DOHH2 (cell line): ENCODE results near the gene LRTM1.

Experiments used
- H3F3A ChIP-seq: fragments of 200-600 bp; sonication (generic), shearing (Covaris generic); 2 replicates; pipeline ENCODE4 v1.6.0; 2016; ENCODE audit warnings: antibody characterized with exemption, mild to moderate bottlenecking; ENCODE audit not compliant: control insufficient read depth, insufficient read depth
- H3K27ac ChIP-seq: fragments of 200-600 bp; sonication (generic); 2 replicates; pipeline ENCODE4 v1.5.1; 2014; ENCODE audit warnings: low read depth, mild to moderate bottlenecking, low read length, moderate library complexity
- H3K27me3 ChIP-seq: fragments of 200-600 bp; sonication (generic); 2 replicates; pipeline ENCODE4 v1.6.1; 2014; ENCODE audit warnings: mild to moderate bottlenecking, low read length, mixed read lengths; ENCODE audit not compliant: control insufficient read depth
- H3K36me3 ChIP-seq: fragments of 200-600 bp; sonication (generic); 2 replicates; pipeline ENCODE4 v1.6.1; 2014; ENCODE audit warnings: mild to moderate bottlenecking, low read length, moderate library complexity, mixed read lengths; ENCODE audit not compliant: control insufficient read depth
- H3K4me1 ChIP-seq: fragments of 200-600 bp; sonication (generic); 2 replicates; pipeline ENCODE4 v1.6.1; 2014; ENCODE audit warnings: mild to moderate bottlenecking, low read length, mixed read lengths; ENCODE audit not compliant: control insufficient read depth
- H3K4me2 ChIP-seq: fragments of 200-600 bp; sonication (generic); 2 replicates; pipeline ENCODE4 v1.6.0; 2014; ENCODE audit warnings: mild to moderate bottlenecking, low read length, moderate library complexity
- H3K4me3 ChIP-seq: fragments of 200-600 bp; sonication (generic); 2 replicates; pipeline ENCODE4 v1.5.1; 2014; ENCODE audit warnings: mild to moderate bottlenecking, low read length, mixed read lengths
- H3K79me2 ChIP-seq: fragments of 200-600 bp; sonication (generic); 2 replicates; pipeline ENCODE4 v1.6.1; 2014; ENCODE audit warnings: mild to moderate bottlenecking, low read length, mixed read lengths; ENCODE audit not compliant: control insufficient read depth
- H3K9me2 ChIP-seq: fragments of 200-600 bp; sonication (generic); replicated peaks from 2 replicates; pipeline ENCODE4 v1.6.1; 2014; ENCODE audit warnings: mild to moderate bottlenecking, low read length, mixed read lengths; ENCODE audit not compliant: control insufficient read depth
- H3K9me3 ChIP-seq: fragments of 200-600 bp; sonication (generic); 2 replicates; pipeline ENCODE4 v1.6.1; 2014; ENCODE audit warnings: antibody characterized with exemption, low read length, mixed read lengths; ENCODE audit not compliant: control insufficient read depth, insufficient read depth
- H4K20me1 ChIP-seq: fragments of 200-600 bp; sonication (generic); 2 replicates; pipeline ENCODE4 v1.6.0; 2014; ENCODE audit warnings: low read depth, mild to moderate bottlenecking, antibody characterized with exemption, low read length, moderate library complexity; ENCODE audit not compliant: control insufficient read depth, insufficient read depth
- CTCF ChIP-seq: fragments of 200-600 bp; sonication (generic); IDR thresholded peaks from one replicate; pipeline ENCODE4 v1.5.1; 2014; ENCODE audit warnings: antibody characterized with exemption, mild to moderate bottlenecking, low read depth, low read length; ENCODE audit not compliant: poor library complexity, severe bottlenecking
- EZH2phosphoT487 ChIP-seq: fragments of 200-600 bp; sonication (generic); IDR thresholded peaks from 2 replicates; pipeline ENCODE4 v1.6.1; 2017; ENCODE audit warnings: borderline replicate concordance, mild to moderate bottlenecking, antibody characterized with exemption, low read length, moderate library complexity, mixed read lengths

LRTM1 gene

GRCh38 chr3:54870423-54870822 lies 57.4 kb downstream of the LRTM1 start:
- H3K27ac ChIP-seq: no peak overlapping the region
- no peaks in the 10 kb centered on the region for H3K79me2 ChIP-seq
- no peaks in the 10 kb centered on the region for H4K20me1 ChIP-seq
- H3K9me3 ChIP-seq: no peaks in the 10 kb centered on the region
- H3K9me2 ChIP-seq: no peaks in the 10 kb centered on the region
- H3K4me2 ChIP-seq: no peak overlapping the region
- no peaks in the 10 kb centered on the region for H3K4me1 ChIP-seq
- no peaks in the 10 kb centered on the region for H3K27me3 ChIP-seq
- H3K4me3 ChIP-seq: no peak overlapping the region
- TF ChIP-seq CTCF (no peak), EZH2phosphoT487 (no peak)
- H3K36me3 ChIP-seq: no peaks in the 10 kb centered on the region
- no peaks in the 10 kb centered on the region for H3F3A ChIP-seq
